Measurements from ENCODE around the gene YPEL2. TPM values are rescaled to one million over a fixed set of nuclear protein-coding genes. Genes with fewer than 3 reads are reported as not detected.

YPEL2 gene
- total and polyA plus RNA-seq, 2 of the 13 experiments (the other 11 are each of a cell fraction or from before 2014, with no cell fraction given), result 8.5 to 21.1 TPM

- TF ChIP-seq, protein P1, sequence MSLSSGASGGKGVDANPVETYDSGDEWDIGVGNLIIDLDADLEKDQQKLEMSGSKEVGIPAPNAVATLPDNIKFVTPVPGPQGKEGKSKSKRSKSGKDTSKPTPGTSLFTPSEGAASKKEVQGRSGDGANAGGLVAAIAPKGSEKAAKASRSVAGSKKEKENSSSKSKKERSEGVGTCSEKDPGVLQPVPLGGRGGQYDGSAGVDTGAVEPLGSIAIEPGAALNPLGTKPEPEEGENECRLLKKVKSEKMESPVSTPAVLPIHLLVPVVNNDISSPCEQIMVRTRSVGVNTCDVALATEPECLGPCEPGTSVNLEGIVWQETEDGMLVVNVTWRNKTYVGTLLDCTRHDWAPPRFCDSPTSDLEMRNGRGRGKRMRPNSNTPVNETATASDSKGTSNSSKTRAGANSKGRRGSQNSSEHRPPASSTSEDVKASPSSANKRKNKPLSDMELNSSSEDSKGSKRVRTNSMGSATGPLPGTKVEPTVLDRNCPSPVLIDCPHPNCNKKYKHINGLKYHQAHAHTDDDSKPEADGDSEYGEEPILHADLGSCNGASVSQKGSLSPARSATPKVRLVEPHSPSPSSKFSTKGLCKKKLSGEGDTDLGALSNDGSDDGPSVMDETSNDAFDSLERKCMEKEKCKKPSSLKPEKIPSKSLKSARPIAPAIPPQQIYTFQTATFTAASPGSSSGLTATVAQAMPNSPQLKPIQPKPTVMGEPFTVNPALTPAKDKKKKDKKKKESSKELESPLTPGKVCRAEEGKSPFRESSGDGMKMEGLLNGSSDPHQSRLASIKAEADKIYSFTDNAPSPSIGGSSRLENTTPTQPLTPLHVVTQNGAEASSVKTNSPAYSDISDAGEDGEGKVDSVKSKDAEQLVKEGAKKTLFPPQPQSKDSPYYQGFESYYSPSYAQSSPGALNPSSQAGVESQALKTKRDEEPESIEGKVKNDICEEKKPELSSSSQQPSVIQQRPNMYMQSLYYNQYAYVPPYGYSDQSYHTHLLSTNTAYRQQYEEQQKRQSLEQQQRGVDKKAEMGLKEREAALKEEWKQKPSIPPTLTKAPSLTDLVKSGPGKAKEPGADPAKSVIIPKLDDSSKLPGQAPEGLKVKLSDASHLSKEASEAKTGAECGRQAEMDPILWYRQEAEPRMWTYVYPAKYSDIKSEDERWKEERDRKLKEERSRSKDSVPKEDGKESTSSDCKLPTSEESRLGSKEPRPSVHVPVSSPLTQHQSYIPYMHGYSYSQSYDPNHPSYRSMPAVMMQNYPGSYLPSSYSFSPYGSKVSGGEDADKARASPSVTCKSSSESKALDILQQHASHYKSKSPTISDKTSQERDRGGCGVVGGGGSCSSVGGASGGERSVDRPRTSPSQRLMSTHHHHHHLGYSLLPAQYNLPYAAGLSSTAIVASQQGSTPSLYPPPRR (CRISPR knock-in tag; IDR thresholded peaks at IDR 0.05; ENCODE audit: borderline replicate concordance), result peak; percentile 62; the same call in 1 of the 2 replicates
- TF ChIP-seq ZBTB33 (CRISPR knock-in tag; IDR thresholded peaks at IDR 0.05) (no peak), CENPX (CRISPR knock-in tag; IDR thresholded peaks at IDR 0.05) (no peak), NFATC3 (CRISPR knock-in tag; IDR thresholded peaks at IDR 0.05) (no peak), ZNF550 (CRISPR knock-in tag; IDR thresholded peaks at IDR 0.05; ENCODE audit: borderline replicate concordance) (no peak), SIX1 (CRISPR knock-in tag; IDR thresholded peaks at IDR 0.05; ENCODE audit: borderline replicate concordance) (peak; percentile 32; the same call in 1 of the 2 replicates), ZNF292 (CRISPR knock-in tag; IDR thresholded peaks at IDR 0.05; ENCODE audit: borderline replicate concordance, low read depth) (peak; percentile 51; the same call in 1 of the 2 replicates), ZBTB2 (CRISPR knock-in tag; IDR thresholded peaks at IDR 0.05; ENCODE audit: low read depth) (no peak), MAZ (IDR thresholded peaks at IDR 0.05; ENCODE audit: borderline replicate concordance, low read depth, low read length) (peak; percentile 35; the same call in 1 of the 2 replicates), MAZ (CRISPR knock-in tag; IDR thresholded peaks at IDR 0.05; ENCODE audit: low read depth) (peak; percentile 40; the same call in 1 of the 2 replicates), EED (CRISPR knock-in tag; IDR thresholded peaks at IDR 0.05) (no peak), ZNF207 (IDR thresholded peaks at IDR 0.05; ENCODE audit: borderline replicate concordance) (no peak), BRD4 (CRISPR knock-in tag; IDR thresholded peaks at IDR 0.05) (0 out of 2 replicates have a peak, but pooled peaks have one; percentile 56), ZNF512 (CRISPR knock-in tag; IDR thresholded peaks at IDR 0.05) (no peak)
Measured at GRCh38 chr17:59330053-59330942, 1.2 kb upstream of the YPEL2 start (continued).
